ENCODE measurements around the gene ARHGAP8.

Gene ARHGAP8

DNA sequence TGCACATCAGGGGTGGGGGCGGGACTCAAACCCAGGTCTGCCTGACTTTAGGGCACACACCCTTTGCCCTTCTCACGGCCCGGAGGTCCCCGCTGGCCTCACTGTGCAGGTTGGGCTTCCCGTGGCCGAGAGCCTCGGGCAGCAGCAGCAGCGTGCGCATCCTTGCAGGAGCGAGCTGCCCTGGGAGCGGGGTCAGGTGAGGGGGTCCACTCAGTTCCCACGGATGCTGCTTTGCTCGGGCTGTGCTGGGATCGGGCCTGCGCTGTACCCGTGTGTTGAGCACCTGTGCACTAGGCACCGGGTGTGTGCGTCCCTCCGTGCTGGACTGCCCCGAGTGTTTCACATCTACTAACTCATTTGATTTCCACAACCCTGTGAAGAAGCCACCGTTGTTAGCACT, 25.2 kb upstream of the ARHGAP8 start:
- Histone ChIP-seq H3K27me3 (ENCODE audit: insufficient read depth, low read length, poor library complexity) (no peaks in the 10 kb centered on the region), H3K27ac (ENCODE audit: low read depth, low read length) (no peak overlapping the region), H3K23ac (ENCODE audit: low read length) (no peak overlapping the region), H3K79me2 (ENCODE audit: control insufficient read depth, insufficient read depth, low read length) (no peaks in the 10 kb centered on the region), H3K4me2 (ENCODE audit: low read length) (no peak overlapping the region), H2BK5ac (ENCODE audit: low read length) (no peak overlapping the region), H3K4me1 (ENCODE audit: control insufficient read depth, low read depth, low read length) (no peaks in the 10 kb centered on the region), H3K56ac (ENCODE audit: low read length) (no peak overlapping the region), H3K4ac (ENCODE audit: low read depth, low read length) (no peak overlapping the region), H2AK5ac (ENCODE audit: low read length) (no peak overlapping the region), H3K9ac (ENCODE audit: low read length) (no peak overlapping the region), H2BK120ac (ENCODE audit: low read depth, low read length) (no peak overlapping the region), H2BK15ac (replicated peaks; ENCODE audit: low read depth) (no peak overlapping the region), H3K79me1 (ENCODE audit: low read length) (no peaks in the 10 kb centered on the region), H3K18ac (ENCODE audit: low read length) (no peak overlapping the region), H4K5ac (ENCODE audit: low read length) (no peak overlapping the region), H4K8ac (ENCODE audit: low read depth, low read length) (no peak overlapping the region), H3K4me3 (ENCODE audit: low read length) (no peak overlapping the region), H3K36me3 (ENCODE audit: control insufficient read depth, insufficient read depth, low read length) (no peaks in the 10 kb centered on the region)
- no CpG with 5 or more reads among the region's 21 CpGs for WGBS (ENCODE audit: extremely low coverage, insufficient coverage, low lambda C conversion rate)
- no peak for DNase-seq

GRCh38 chr22:44727709-44728108, 24.7 kb upstream of the ARHGAP8 start:
- no peak overlapping the region for H2BK120ac ChIP-seq (ENCODE audit: low read depth, low read length)
- no peak for DNase-seq
- no peaks in the 10 kb centered on the region for H3K4me1 ChIP-seq (ENCODE audit: control insufficient read depth, low read depth, low read length)
- H3K36me3 ChIP-seq (ENCODE audit: control insufficient read depth, insufficient read depth, low read length), result no peaks in the 10 kb centered on the region
- no peak overlapping the region for H3K56ac ChIP-seq (ENCODE audit: low read length)
- no peak overlapping the region for H2BK5ac ChIP-seq (ENCODE audit: low read length)
- no peak overlapping the region for H3K4me3 ChIP-seq (ENCODE audit: low read length)
- WGBS (ENCODE audit: extremely low coverage, insufficient coverage, low lambda C conversion rate), result no CpG with 5 or more reads among the region's 13 CpGs
- H3K79me1 ChIP-seq (ENCODE audit: low read length), result no peaks in the 10 kb centered on the region
- no peak overlapping the region for H2BK15ac ChIP-seq (replicated peaks; ENCODE audit: low read depth)
- no peak overlapping the region for H4K8ac ChIP-seq (ENCODE audit: low read depth, low read length)
- H3K27ac ChIP-seq (ENCODE audit: low read depth, low read length), result peak overlapping the region; percentile 16
- no peak overlapping the region for H4K5ac ChIP-seq (ENCODE audit: low read length)
- no peak overlapping the region for H3K4ac ChIP-seq (ENCODE audit: low read depth, low read length)
- H3K18ac ChIP-seq (ENCODE audit: low read length), result no peak overlapping the region
- H3K27me3 ChIP-seq (ENCODE audit: insufficient read depth, low read length, poor library complexity), result no peaks in the 10 kb centered on the region
- H3K9ac ChIP-seq (ENCODE audit: low read length), result no peak overlapping the region
- no peak overlapping the region for H2AK5ac ChIP-seq (ENCODE audit: low read length)
- no peak overlapping the region for H3K23ac ChIP-seq (ENCODE audit: low read length)
- H3K4me2 ChIP-seq (ENCODE audit: low read length), result no peak overlapping the region
- H3K79me2 ChIP-seq (ENCODE audit: control insufficient read depth, insufficient read depth, low read length), result no peaks in the 10 kb centered on the region

- H3K4me2 ChIP-seq (ENCODE audit: low read length), result no peak overlapping the region
- no peak overlapping the region for H3K18ac ChIP-seq (ENCODE audit: low read length)
- H3K56ac ChIP-seq (ENCODE audit: low read length), result no peak overlapping the region
- no peak overlapping the region for H3K4me3 ChIP-seq (ENCODE audit: low read length)
- no peak for DNase-seq
- H2AK5ac ChIP-seq (ENCODE audit: low read length), result no peak overlapping the region
- H2BK5ac ChIP-seq (ENCODE audit: low read length), result no peak overlapping the region
- no peaks in the 10 kb centered on the region for H3K36me3 ChIP-seq (ENCODE audit: control insufficient read depth, insufficient read depth, low read length)
- no peak overlapping the region for H3K27ac ChIP-seq (ENCODE audit: low read depth, low read length)
- H4K5ac ChIP-seq (ENCODE audit: low read length), result no peak overlapping the region
- H2BK120ac ChIP-seq (ENCODE audit: low read depth, low read length), result no peak overlapping the region
- H3K23ac ChIP-seq (ENCODE audit: low read length), result no peak overlapping the region
- H3K4ac ChIP-seq (ENCODE audit: low read depth, low read length), result no peak overlapping the region
- H2BK15ac ChIP-seq (replicated peaks; ENCODE audit: low read depth), result no peak overlapping the region
- no peaks in the 10 kb centered on the region for H3K79me1 ChIP-seq (ENCODE audit: low read length)
- WGBS (ENCODE audit: extremely low coverage, insufficient coverage, low lambda C conversion rate), result no CpG with 5 or more reads among the region's 21 CpGs
- H3K79me2 ChIP-seq (ENCODE audit: control insufficient read depth, insufficient read depth, low read length), result no peaks in the 10 kb centered on the region
- H3K9ac ChIP-seq (ENCODE audit: low read length), result no peak overlapping the region
- H3K27me3 ChIP-seq (ENCODE audit: insufficient read depth, low read length, poor library complexity), result no peaks in the 10 kb centered on the region
- no peaks in the 10 kb centered on the region for H3K4me1 ChIP-seq (ENCODE audit: control insufficient read depth, low read depth, low read length)
- no peak overlapping the region for H4K8ac ChIP-seq (ENCODE audit: low read depth, low read length)
Measured at GRCh38 chr22:44728761-44729324, 23.5 kb upstream of the ARHGAP8 start.

DNA sequence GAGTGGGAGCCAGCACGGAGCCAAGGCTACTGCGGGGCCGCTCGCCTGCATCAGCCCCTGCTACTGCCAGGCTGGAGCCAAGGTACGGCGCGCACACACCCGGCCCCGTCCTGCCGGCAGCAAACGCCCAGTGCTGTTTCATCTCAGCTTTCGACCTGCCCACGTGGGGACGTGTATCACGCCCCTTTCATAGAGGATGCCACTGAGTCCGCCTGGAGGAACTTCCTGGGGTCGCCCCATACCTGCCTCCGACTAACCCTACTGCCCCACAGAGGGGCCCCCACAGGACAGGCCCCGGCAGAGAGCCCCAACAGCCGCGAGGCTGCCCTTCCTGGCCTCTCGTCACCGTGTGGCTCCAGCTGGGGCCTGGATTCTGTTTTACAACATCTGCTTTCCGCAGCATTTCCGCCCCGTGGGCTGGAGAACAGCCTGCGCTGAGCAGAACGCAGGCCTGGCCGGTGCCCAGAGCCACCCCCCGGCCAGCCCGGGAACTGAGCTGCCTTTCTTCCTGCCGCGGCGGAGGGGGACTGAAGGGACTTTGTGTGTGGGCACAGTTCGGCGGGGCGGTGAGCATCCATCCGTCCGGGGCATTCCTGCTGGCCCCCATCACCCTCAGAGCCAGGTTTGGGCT, 22.9 kb upstream of the ARHGAP8 start:
- no peaks in the 10 kb centered on the region for H3K27me3 ChIP-seq (ENCODE audit: insufficient read depth, low read length, poor library complexity)
- H2BK5ac ChIP-seq (ENCODE audit: low read length), result no peak overlapping the region
- no peak overlapping the region for H3K56ac ChIP-seq (ENCODE audit: low read length)
- H3K36me3 ChIP-seq (ENCODE audit: control insufficient read depth, insufficient read depth, low read length), result no peaks in the 10 kb centered on the region
- H3K27ac ChIP-seq (ENCODE audit: low read depth, low read length), result no peak overlapping the region
- WGBS (ENCODE audit: extremely low coverage, insufficient coverage, low lambda C conversion rate), result no CpG with 5 or more reads among the region's 39 CpGs
- H3K79me1 ChIP-seq (ENCODE audit: low read length), result no peaks in the 10 kb centered on the region
- H3K9ac ChIP-seq (ENCODE audit: low read length), result no peak overlapping the region
- H3K4me3 ChIP-seq (ENCODE audit: low read length), result no peak overlapping the region
- H2BK15ac ChIP-seq (replicated peaks; ENCODE audit: low read depth), result no peak overlapping the region
- H3K18ac ChIP-seq (ENCODE audit: low read length), result no peak overlapping the region
- no peaks in the 10 kb centered on the region for H3K4me1 ChIP-seq (ENCODE audit: control insufficient read depth, low read depth, low read length)
- H4K5ac ChIP-seq (ENCODE audit: low read length), result no peak overlapping the region
- no peak overlapping the region for H4K8ac ChIP-seq (ENCODE audit: low read depth, low read length)
- no peak overlapping the region for H3K4ac ChIP-seq (ENCODE audit: low read depth, low read length)
- DNase-seq, result no peak
- H3K4me2 ChIP-seq (ENCODE audit: low read length), result no peak overlapping the region
- H3K79me2 ChIP-seq (ENCODE audit: control insufficient read depth, insufficient read depth, low read length), result no peaks in the 10 kb centered on the region
- H3K23ac ChIP-seq (ENCODE audit: low read length), result no peak overlapping the region
- H2BK120ac ChIP-seq (ENCODE audit: low read depth, low read length), result no peak overlapping the region
- no peak overlapping the region for H2AK5ac ChIP-seq (ENCODE audit: low read length)

GRCh38 chr22:44730022-44730393, 22.4 kb upstream of the ARHGAP8 start:
- H4K5ac ChIP-seq (ENCODE audit: low read length), result no peak overlapping the region
- no peaks in the 10 kb centered on the region for H3K4me1 ChIP-seq (ENCODE audit: control insufficient read depth, low read depth, low read length)
- no peak overlapping the region for H3K9ac ChIP-seq (ENCODE audit: low read length)
- no peak overlapping the region for H3K18ac ChIP-seq (ENCODE audit: low read length)
- H4K8ac ChIP-seq (ENCODE audit: low read depth, low read length), result no peak overlapping the region
- H2AK5ac ChIP-seq (ENCODE audit: low read length), result no peak overlapping the region
- no peak overlapping the region for H3K27ac ChIP-seq (ENCODE audit: low read depth, low read length)
- H2BK5ac ChIP-seq (ENCODE audit: low read length), result no peak overlapping the region
- WGBS (ENCODE audit: extremely low coverage, insufficient coverage, low lambda C conversion rate), result no CpG with 5 or more reads among the region's 14 CpGs
- H2BK15ac ChIP-seq (replicated peaks; ENCODE audit: low read depth), result no peak overlapping the region
- no peaks in the 10 kb centered on the region for H3K27me3 ChIP-seq (ENCODE audit: insufficient read depth, low read length, poor library complexity)
- no peak overlapping the region for H3K4me2 ChIP-seq (ENCODE audit: low read length)
- H3K56ac ChIP-seq (ENCODE audit: low read length), result no peak overlapping the region
- H3K4ac ChIP-seq (ENCODE audit: low read depth, low read length), result no peak overlapping the region
- DNase-seq, result no peak
- no peaks in the 10 kb centered on the region for H3K79me2 ChIP-seq (ENCODE audit: control insufficient read depth, insufficient read depth, low read length)
- H3K4me3 ChIP-seq (ENCODE audit: low read length), result no peak overlapping the region
- no peak overlapping the region for H2BK120ac ChIP-seq (ENCODE audit: low read depth, low read length)
- H3K36me3 ChIP-seq (ENCODE audit: control insufficient read depth, insufficient read depth, low read length), result no peaks in the 10 kb centered on the region
- no peak overlapping the region for H3K23ac ChIP-seq (ENCODE audit: low read length)
- no peaks in the 10 kb centered on the region for H3K79me1 ChIP-seq (ENCODE audit: low read length)

Measured in mesendoderm (in vitro differentiated cells).